Caco-2 (cell line): Measurements from ENCODE around the gene RTN4RL1. TPM values are rescaled to one million over a fixed set of nuclear protein-coding genes. Genes with fewer than 3 reads are reported as not detected.
A peak's percentile ranks its signal among the peaks of the same experiment; 100 is the strongest.

Experiments used
- BruUV-seq: library from RNA; stranded (reverse); fragments of 400-500 nt; replicated peaks from 2 replicates; lab custom pipeline; 2021; lab: Mats Ljungman, UMichigan
- CTCF ChIA-PET: fragments of 300-600 bp; sonication (Branson Sonifier 250); formaldehyde crosslinking; loops from one replicate; lab custom pipeline; 2022; ENCODE audit warnings: antibody characterized with exemption; lab: Charles Lee
- POLR2A ChIA-PET: fragments of 300-600 bp; sonication (Branson Sonifier 250); formaldehyde crosslinking; loops from one replicate; lab custom pipeline; 2022; ENCODE audit warnings: antibody characterized with exemption; lab: Charles Lee
- DNase-seq, 2 experiments: peaks; one replicate each; pipeline versions ENCODE4 v3.0.0 to v3.0.0-alpha.2; 2020 to 2022
- H3K27me3 ChIP-seq: replicated peaks from 2 replicates; pipeline ENCODE4 v1.6.0; 2011; ENCODE audit warnings: low read length; ENCODE audit not compliant: control insufficient read depth, insufficient read depth
- H3K36me3 ChIP-seq: 2 replicates; pipeline ENCODE4 v1.5.1; 2011; ENCODE audit warnings: low read length; ENCODE audit not compliant: control insufficient read depth, insufficient read depth
- H3K4me1 ChIP-seq: fragments of 250-450 bp; sonication (Bioruptor Pico); 2 replicates; pipeline ENCODE4 v1.5.1; 2020; ENCODE audit warnings: mild to moderate bottlenecking
- H3K4me3 ChIP-seq: 2 replicates; pipeline ENCODE4 v1.5.1; 2011; ENCODE audit warnings: low read depth, mild to moderate bottlenecking, control low read depth, low read length
- H3K9me3 ChIP-seq: fragments of 250-450 bp; sonication (Bioruptor Pico); 2 replicates; pipeline ENCODE4 v1.5.1; 2020; ENCODE audit warnings: mild to moderate bottlenecking, moderate library complexity
- H3K27ac Mint-ChIP-seq: one replicate; pipeline ENCODE4 v1.8.0; 2022; ENCODE audit warnings: mixed read lengths; ENCODE audit not compliant: unreplicated experiment
- H3K27me3 Mint-ChIP-seq: one replicate; pipeline ENCODE4 v1.8.0; 2022; ENCODE audit warnings: mixed read lengths; ENCODE audit not compliant: insufficient read depth, unreplicated experiment
- H3K36me3 Mint-ChIP-seq: one replicate; pipeline ENCODE4 v1.8.0; 2022; ENCODE audit warnings: mild to moderate bottlenecking, mixed read lengths; ENCODE audit not compliant: insufficient read depth, unreplicated experiment
- H3K4me1 Mint-ChIP-seq: one replicate; pipeline ENCODE4 v1.8.0; 2022; ENCODE audit warnings: low read depth, mixed read lengths; ENCODE audit not compliant: unreplicated experiment
- H3K4me3 Mint-ChIP-seq: one replicate; pipeline ENCODE4 v1.8.0; 2022; ENCODE audit warnings: mild to moderate bottlenecking, moderate library complexity, mixed read lengths; ENCODE audit not compliant: unreplicated experiment
- H3K9me3 Mint-ChIP-seq: one replicate; pipeline ENCODE4 v1.8.0; 2022; ENCODE audit warnings: mixed read lengths; ENCODE audit not compliant: unreplicated experiment
- intact Hi-C: fragments of 100-400 bp; cut with micrococcal nuclease; formaldehyde crosslinking; loops from one replicate; pipeline ENCODE4 v1.10.0; 2022; ENCODE audit not compliant: unreplicated experiment
- total RNA-seq: library from RNA; stranded (reverse); gene quantifications from 2 replicates; pipeline ENCODE4 v1.2.3, GENCODE V29; 2022
- TF ChIP-seq, protein P1 (sequence below), 2 experiments: fragments of 200-600 bp in 1 of 2; IDR thresholded peaks; 1 replicate in 1 of 2; 2 replicates in 1 of 2; pipeline versions ENCODE4 v1.5.1 to v1.8.0; 2011 to 2022; ENCODE audit warnings: antibody characterized with exemption in 1 of 2, control low read depth in 1 of 2, inconsistent platforms in 1 of 2, low read depth in 1 of 2, low read length in 1 of 2, mild to moderate bottlenecking in 1 of 2, moderate library complexity in 1 of 2; ENCODE audit not compliant: insufficient read depth in 1 of 2, severe bottlenecking in 1 of 2, unreplicated experiment in 1 of 2

Gene RTN4RL1
- total RNA-seq, 1 experiment from 2014 or later, result 0.54 TPM

DNA sequence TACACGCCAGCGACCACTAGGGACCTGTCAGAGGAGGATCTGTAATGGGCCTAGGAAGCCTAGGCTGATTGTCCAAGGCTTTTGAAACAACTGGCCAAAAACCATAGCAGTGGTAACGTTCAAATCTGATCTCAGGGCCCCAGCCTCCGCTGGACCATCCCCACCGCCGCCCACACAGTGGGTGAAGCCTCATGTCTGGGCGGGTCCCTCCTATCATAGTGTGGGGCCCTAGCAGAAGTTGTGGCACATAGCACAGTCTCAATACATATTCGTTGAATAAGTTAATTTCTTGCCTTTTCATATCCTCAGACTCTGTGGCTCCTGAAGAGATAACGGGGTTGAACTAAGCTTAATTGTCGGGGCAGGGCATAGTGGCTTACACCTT, 5.6 kb upstream of the RTN4RL1 start:
- TF ChIP-seq, protein P1, sequence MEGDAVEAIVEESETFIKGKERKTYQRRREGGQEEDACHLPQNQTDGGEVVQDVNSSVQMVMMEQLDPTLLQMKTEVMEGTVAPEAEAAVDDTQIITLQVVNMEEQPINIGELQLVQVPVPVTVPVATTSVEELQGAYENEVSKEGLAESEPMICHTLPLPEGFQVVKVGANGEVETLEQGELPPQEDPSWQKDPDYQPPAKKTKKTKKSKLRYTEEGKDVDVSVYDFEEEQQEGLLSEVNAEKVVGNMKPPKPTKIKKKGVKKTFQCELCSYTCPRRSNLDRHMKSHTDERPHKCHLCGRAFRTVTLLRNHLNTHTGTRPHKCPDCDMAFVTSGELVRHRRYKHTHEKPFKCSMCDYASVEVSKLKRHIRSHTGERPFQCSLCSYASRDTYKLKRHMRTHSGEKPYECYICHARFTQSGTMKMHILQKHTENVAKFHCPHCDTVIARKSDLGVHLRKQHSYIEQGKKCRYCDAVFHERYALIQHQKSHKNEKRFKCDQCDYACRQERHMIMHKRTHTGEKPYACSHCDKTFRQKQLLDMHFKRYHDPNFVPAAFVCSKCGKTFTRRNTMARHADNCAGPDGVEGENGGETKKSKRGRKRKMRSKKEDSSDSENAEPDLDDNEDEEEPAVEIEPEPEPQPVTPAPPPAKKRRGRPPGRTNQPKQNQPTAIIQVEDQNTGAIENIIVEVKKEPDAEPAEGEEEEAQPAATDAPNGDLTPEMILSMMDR (IDR thresholded peaks at IDR 0.05; ENCODE audit: insufficient read depth in 1 of 2, low read depth in 1 of 2, low read length in 1 of 2, severe bottlenecking in 1 of 2, unreplicated experiment in 1 of 2), result peak in 1 of 2 experiments; percentile 73
- H3K9me3 Mint-ChIP-seq, result no peaks in the 10 kb centered on the region
- peaks cover 6% of the 10 kb centered on the region for H3K27me3 Mint-ChIP-seq
- H3K4me1 Mint-ChIP-seq, result peaks cover 6% of the 10 kb centered on the region
- H3K27me3 ChIP-seq, result no peaks in the 10 kb centered on the region
- peaks cover 5% of the 10 kb centered on the region for H3K36me3 Mint-ChIP-seq
- H3K4me3 Mint-ChIP-seq, result peak overlapping the region; percentile 96
- peak overlapping the region; percentile 91 for H3K4me3 ChIP-seq
- intact Hi-C loops, result loop anchor here (1.0 kb wide), 1 partner anchor 122 kb away; no protein-coding TSS in a partner anchor
- DNase-seq, result no peak
- TSS peak; percentile 64 for BruUV-seq
- H3K9me3 ChIP-seq, result no peaks in the 10 kb centered on the region
- POLR2A ChIA-PET, result no interaction called here
- H3K4me1 ChIP-seq, result peaks cover 4% of the 10 kb centered on the region; the same call in 1 of the 2 replicates
- CTCF ChIA-PET, result interaction anchor here (3.2 kb wide), 1 partner anchor 122 kb away, joined by 23 read pairs; no protein-coding TSS in a partner anchor
- no peaks in the 10 kb centered on the region; the same call in 1 of the 2 replicates for H3K36me3 ChIP-seq
- peak overlapping the region; percentile 73 for H3K27ac Mint-ChIP-seq

DNA sequence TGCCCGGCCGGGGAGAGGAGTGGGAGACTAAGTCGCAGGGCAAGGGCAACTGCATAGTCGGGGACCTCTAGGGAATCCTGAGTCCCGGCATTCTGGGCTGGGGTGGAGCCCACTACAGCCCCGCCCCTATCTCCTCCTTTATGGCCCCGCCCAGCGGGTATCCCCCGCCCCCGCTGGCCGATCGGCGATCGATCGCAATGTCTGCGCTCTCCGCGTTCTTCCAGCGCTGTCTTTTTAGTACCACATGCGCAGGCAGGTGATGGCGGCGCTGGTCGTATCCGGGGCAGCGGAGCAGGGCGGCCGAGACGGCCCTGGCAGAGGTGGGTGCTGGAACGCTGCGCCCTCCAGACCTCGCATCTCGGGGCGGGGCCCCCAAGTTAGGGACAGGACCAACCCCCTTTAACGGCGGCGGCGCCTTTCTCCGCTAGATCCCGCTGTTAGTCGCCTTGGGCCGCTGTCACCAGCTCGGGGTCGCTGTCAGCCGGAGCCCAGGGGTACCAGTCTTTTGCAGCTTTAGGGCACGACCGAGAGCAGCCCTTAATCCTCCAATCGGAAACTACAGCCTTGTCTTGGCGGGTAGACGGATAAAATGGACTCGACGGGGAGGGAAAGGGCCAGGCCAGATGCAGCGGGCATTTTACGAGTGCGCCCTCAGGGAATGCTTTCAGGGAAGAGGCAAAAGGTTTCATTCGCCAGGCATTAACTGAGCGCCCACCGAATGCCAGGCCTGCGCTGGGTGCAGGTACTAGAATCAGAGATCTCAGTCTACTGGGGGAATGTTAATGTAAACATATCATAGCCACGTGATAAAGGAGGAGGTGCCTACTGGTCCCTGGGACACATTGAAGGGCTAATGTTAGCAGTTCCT, 5.0 kb upstream of the RTN4RL1 start, which contains the start of gene DPH1:
DPH1 (plus strand) TSS at position 243 of the 868 bp plus-strand sequence; CDS start at position 260, 17 bp downstream.
- peak within 1 kb of the TSS; percentile 91 for H3K4me3 ChIP-seq
- no peaks in the 10 kb centered on the region; the same call in 1 of the 2 replicates for H3K36me3 ChIP-seq
- Mint-ChIP-seq H3K27me3 (peaks cover 6% of the 10 kb centered on the region), H3K36me3 (peaks cover 5% of the 10 kb centered on the region), H3K9me3 (no peaks in the 10 kb centered on the region), H3K4me1 (peaks cover 6% of the 10 kb centered on the region), H3K27ac (peak within 1 kb of the TSS; percentile 73), H3K4me3 (peak within 1 kb of the TSS; percentile 96)
- TF ChIP-seq, protein P1 (IDR thresholded peaks at IDR 0.05; ENCODE audit: insufficient read depth in 1 of 2, low read depth in 1 of 2, low read length in 1 of 2, severe bottlenecking in 1 of 2, unreplicated experiment in 1 of 2), result peak in 1 of 2 experiments; percentile 55
- CTCF ChIA-PET, result interaction anchor here (0.6 to 3.2 kb wide), 3 partner anchors 94 to 968 kb away, joined by 3 to 23 read pairs (median 4); no protein-coding TSS in a partner anchor
- no peaks in the 10 kb centered on the region for H3K9me3 ChIP-seq
- H3K4me1 ChIP-seq, result peaks cover 7% of the 10 kb centered on the region; the same call in 1 of the 2 replicates
- peak; percentile 91 for DNase-seq
- BruUV-seq, result no TSS peak
- POLR2A ChIA-PET, result interaction anchor here (0.6 kb wide), 1 partner anchor 235 kb away, joined by 4 read pairs; no protein-coding TSS in a partner anchor
- intact Hi-C loops, result loop anchor here (1.0 kb wide), 1 partner anchor 122 kb away; no protein-coding TSS in a partner anchor
- no peaks in the 10 kb centered on the region for H3K27me3 ChIP-seq

DNA sequence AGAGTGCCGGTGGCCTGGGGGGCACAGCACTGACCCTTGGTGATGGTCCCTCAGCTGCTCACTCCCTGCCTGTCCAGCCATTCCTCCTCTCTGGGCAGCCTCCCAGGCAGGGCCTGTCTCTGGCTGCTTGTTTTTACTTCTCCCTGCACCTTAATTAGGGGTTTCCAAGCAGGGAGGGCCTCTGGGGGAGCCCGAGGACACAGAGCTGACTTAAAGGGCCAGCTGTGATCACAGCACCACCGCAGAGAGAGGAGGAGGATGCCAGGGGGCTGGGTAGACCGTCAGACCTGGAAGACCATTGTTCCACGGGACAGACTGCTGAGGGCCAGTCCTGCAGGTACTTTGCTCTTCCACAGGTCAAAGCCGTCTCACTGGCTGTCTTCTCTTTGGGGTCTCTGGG, 3.6 kb upstream of the RTN4RL1 start:
- BruUV-seq, result no TSS peak
- peaks cover 6% of the 10 kb centered on the region for H3K4me1 Mint-ChIP-seq
- H3K9me3 Mint-ChIP-seq, result no peaks in the 10 kb centered on the region
- Histone ChIP-seq H3K27me3 (peaks cover 4% of the 10 kb centered on the region; the same call in 1 of the 2 replicates), H3K36me3 (no peaks in the 10 kb centered on the region; the same call in 1 of the 2 replicates), H3K4me1 (peaks cover 21% of the 10 kb centered on the region; the same call in 1 of the 2 replicates), H3K4me3 (no peak overlapping the region), H3K9me3 (no peaks in the 10 kb centered on the region)
- H3K36me3 Mint-ChIP-seq, result peaks cover 11% of the 10 kb centered on the region
- H3K27ac Mint-ChIP-seq, result no peak overlapping the region
- intact Hi-C loops, result no loop called here
- peaks cover 8% of the 10 kb centered on the region for H3K27me3 Mint-ChIP-seq
- TF ChIP-seq, protein P1 (IDR thresholded peaks at IDR 0.05; ENCODE audit: insufficient read depth in 1 of 2, low read depth in 1 of 2, low read length in 1 of 2, severe bottlenecking in 1 of 2, unreplicated experiment in 1 of 2), result no peak
- ChIA-PET POLR2A (no interaction called here), CTCF (interaction anchor here (3.2 kb wide), 1 partner anchor 120 kb away, joined by 23 read pairs; no protein-coding TSS in a partner anchor)
- H3K4me3 Mint-ChIP-seq, result no peak overlapping the region
- DNase-seq, result no peak
